AG04450 (cell line): ENCODE measurements around the gene C6orf62. TPM values are rescaled to one million over a fixed set of nuclear protein-coding genes. Genes with fewer than 3 reads are reported as not detected.
"Not testable (repeated sequence)": the region's sequence is repeated elsewhere in the genome, so short reads cannot be mapped to it uniquely, and the experiment has no call there.

ENCODE experiments used
- CTCF ChIA-PET: fragments of 300-600, 350-600 bp; formaldehyde crosslinking; extraction: SDS; loops from one replicate; lab custom pipeline; 2022; ENCODE audit warnings: antibody characterized with exemption, inconsistent platforms; lab: Charles Lee
- POLR2A ChIA-PET: fragments of 350-600 bp; formaldehyde crosslinking; extraction: SDS; loops from one replicate; lab custom pipeline; 2021; ENCODE audit warnings: antibody characterized with exemption, inconsistent platforms; lab: Yijun Ruan, JAX
- DNase-seq: peaks from one replicate; pipeline ENCODE4 v3.0.0-alpha.2; 2011; ENCODE audit warnings: low read depth, low spot score
- H3K27ac ChIP-seq: one replicate; pipeline ENCODE4 v1.5.1; 2012; ENCODE audit warnings: low read depth, low read length, control low read depth
- H3K27me3 ChIP-seq: one replicate; pipeline ENCODE4 v1.6.0; 2012; ENCODE audit warnings: low read length; ENCODE audit not compliant: control insufficient read depth, insufficient read depth
- H3K4me3 ChIP-seq: 2 replicates; pipeline ENCODE4 v1.5.1; 2011; ENCODE audit warnings: mild to moderate bottlenecking, low read depth, low read length, control low read depth
- H3K9me3 ChIP-seq: 2 replicates; pipeline ENCODE4 v1.5.1; 2012; ENCODE audit warnings: low read length; ENCODE audit not compliant: control insufficient read depth, insufficient read depth
- CTCF ChIP-seq: IDR thresholded peaks from 2 replicates; pipeline ENCODE4 v1.5.1; 2011; ENCODE audit warnings: low read depth, low read length, control low read depth, inconsistent platforms
- polyA minus RNA-seq: library from RNA; depleted of rRNA, polyadenylated mRNA; stranded (reverse); fragments of >200 nt; gene quantifications from 2 replicates; pipeline ENCODE4 v1.2.3, GENCODE V29; 2011; rRNA and poly(A)+ RNA removed
- polyA plus RNA-seq: library from polyadenylated mRNA; depleted of rRNA; stranded (reverse); fragments of >200 nt; gene quantifications from 2 replicates; pipeline ENCODE4 v1.2.3, GENCODE V29; 2011; rRNA removed

Gene C6orf62
- polyA plus RNA-seq (76.4 and 111 TPM in 2 replicates), polyA minus RNA-seq (71.2 and 96.7 TPM in 2 replicates)

DNA sequence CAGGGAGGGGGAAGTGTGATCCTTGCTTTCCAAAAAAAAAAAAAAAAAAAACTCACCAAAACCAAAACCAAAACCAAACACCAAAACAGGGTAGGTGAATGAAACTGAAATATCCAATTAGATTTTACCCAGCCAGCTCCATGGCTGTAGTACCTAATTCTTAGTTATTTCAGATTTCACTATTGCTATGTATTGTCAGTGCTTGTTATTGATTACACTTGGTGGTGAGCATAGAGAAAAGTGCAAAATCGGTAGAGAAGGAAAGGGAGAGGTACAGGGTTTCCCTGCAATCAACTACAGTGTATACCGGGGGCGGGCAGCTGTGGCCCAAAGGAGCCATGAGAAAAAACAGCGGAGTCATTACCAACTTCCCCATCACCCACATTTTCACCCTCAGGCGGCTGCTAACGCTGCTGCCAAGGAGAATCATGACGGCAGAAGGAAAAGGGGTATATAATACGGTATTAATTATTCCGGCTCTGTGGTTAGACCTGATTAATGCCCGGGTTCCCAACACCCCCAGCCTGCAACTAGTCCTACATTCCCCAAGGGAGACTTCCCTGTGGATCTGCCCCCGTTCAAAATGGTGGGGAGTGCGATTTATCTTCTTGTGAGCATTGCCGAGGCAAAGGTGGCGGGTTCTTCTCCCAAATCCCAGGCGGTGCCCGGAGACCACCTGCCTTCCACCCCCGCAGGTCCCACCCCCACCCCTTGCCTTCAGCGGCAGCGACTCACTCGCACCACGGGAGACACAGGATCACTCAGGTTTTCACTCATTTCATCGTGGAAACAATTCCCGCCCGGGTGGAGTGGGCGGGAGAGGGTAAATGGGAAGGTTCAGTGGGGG is at the start of gene C6orf62:
TSS of gene C6orf62 (minus strand) at position 30 of the 847 bp plus-strand sequence. CDS start 486 bp downstream, outside the sequence.
- H3K4me3 ChIP-seq, result peak within 1 kb of the TSS; percentile 89
- CTCF ChIA-PET, result interaction anchor here (0.6 kb wide), 2 partner anchors 39 to 271 kb away, joined by 3 to 4 read pairs; no protein-coding TSS in a partner anchor
- DNase-seq, result no peak
- POLR2A ChIA-PET, result interaction anchor here (0.5 to 1.5 kb wide), 4 partner anchors 8 to 85 kb away, joined by 3 to 7 read pairs (median 3); partner anchors contain the start of gene KIAA0319
- no peak for TF ChIP-seq CTCF
- no peaks in the 10 kb centered on the region for H3K27me3 ChIP-seq
- H3K27ac ChIP-seq, result peak within 1 kb of the TSS; percentile 99
- H3K9me3 ChIP-seq, result no peaks in the 10 kb centered on the region; the same call in 1 of the 2 replicates

DNA sequence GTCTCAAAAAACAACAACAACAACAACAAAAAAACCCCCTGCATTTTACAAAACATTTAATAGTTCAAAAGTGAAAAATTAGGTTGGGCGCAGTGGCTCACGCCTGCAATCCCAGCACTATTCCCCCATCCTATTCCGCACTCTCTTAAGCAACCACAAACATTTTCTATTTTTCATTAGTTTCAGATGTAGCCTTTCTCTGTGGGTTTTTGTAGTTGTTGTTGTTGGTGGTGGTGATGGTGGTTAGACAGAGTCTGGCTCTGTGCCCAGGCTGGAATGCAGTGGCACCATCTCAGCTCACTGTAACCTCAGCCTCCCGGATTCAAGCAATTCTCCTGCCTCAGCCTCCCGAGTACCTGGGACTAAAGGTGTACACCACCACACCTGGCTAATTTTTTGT is 49.4 kb upstream of the C6orf62 start:
- Histone ChIP-seq H3K4me3 (no peak overlapping the region), H3K27ac (no peak overlapping the region), H3K9me3 (no peaks in the 10 kb centered on the region), H3K27me3 (no peaks in the 10 kb centered on the region)
- ChIA-PET CTCF (interaction anchor here (0.6 to 3.7 kb wide), 3 partner anchors 187 to 405 kb away, joined by 3 to 42 read pairs (median 4); no protein-coding TSS in a partner anchor), POLR2A (no interaction called here)
- DNase-seq, result no peak
- TF ChIP-seq CTCF, result no peak

DNA sequence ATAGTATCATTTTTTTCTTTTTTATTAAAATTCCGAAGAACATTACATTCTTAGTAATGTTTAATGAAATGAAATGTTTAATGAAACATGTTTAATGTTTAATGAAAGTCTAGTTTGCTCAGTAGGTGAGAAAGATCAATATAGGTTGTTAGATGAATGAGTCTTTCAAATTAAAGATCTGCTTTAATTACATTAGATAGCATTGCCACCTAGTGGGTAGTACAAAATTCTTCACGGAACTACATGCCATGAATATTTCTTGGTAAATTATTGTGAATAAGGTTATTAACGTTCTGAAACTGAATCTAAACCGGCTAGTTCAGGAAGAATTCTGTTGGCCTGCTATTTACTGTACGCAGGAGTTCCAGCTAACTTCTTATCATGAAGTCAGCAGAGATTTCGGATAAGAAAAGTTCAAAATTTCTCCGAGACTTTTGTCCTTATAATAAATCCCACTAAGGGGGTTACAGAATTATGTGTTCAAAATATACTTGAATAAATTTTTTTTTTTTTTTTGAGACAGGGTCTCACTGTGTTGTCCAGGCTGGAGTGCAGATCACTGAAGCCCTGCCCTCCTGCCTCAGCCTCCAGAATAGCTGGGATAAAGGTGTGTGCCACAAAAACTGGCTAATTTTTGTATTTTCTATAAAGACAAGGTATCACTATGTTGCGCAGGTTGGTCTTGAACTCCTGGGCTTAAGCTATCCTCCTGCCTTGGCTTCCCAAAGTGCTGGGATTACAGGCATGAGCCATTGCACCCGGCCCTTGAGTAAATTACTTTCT is 47.9 kb upstream of the C6orf62 start:
- no peaks in the 10 kb centered on the region for H3K27me3 ChIP-seq
- no peak overlapping the region for H3K4me3 ChIP-seq
- peak; percentile 51 for TF ChIP-seq CTCF
- no peak for DNase-seq
- no peak overlapping the region for H3K27ac ChIP-seq
- CTCF ChIA-PET, result interaction anchor here (0.6 to 3.7 kb wide), 15 partner anchors 11 to 304 kb away, joined by 3 to 42 read pairs (median 4); no protein-coding TSS in a partner anchor
- POLR2A ChIA-PET, result no interaction called here
- H3K9me3 ChIP-seq, result no peaks in the 10 kb centered on the region

GRCh38 chr6:24765968-24766367 is 47.0 kb upstream of the C6orf62 start:
- CTCF ChIA-PET, result interaction anchor here (0.7 to 3.7 kb wide), 4 partner anchors 182 to 239 kb away, joined by 3 to 42 read pairs (median 4); no protein-coding TSS in a partner anchor
- DNase-seq, H3K9me3 ChIP-seq, H3K4me3 ChIP-seq, H3K27ac ChIP-seq, H3K27me3 ChIP-seq, POLR2A ChIA-PET: not testable (repeated sequence)

DNA sequence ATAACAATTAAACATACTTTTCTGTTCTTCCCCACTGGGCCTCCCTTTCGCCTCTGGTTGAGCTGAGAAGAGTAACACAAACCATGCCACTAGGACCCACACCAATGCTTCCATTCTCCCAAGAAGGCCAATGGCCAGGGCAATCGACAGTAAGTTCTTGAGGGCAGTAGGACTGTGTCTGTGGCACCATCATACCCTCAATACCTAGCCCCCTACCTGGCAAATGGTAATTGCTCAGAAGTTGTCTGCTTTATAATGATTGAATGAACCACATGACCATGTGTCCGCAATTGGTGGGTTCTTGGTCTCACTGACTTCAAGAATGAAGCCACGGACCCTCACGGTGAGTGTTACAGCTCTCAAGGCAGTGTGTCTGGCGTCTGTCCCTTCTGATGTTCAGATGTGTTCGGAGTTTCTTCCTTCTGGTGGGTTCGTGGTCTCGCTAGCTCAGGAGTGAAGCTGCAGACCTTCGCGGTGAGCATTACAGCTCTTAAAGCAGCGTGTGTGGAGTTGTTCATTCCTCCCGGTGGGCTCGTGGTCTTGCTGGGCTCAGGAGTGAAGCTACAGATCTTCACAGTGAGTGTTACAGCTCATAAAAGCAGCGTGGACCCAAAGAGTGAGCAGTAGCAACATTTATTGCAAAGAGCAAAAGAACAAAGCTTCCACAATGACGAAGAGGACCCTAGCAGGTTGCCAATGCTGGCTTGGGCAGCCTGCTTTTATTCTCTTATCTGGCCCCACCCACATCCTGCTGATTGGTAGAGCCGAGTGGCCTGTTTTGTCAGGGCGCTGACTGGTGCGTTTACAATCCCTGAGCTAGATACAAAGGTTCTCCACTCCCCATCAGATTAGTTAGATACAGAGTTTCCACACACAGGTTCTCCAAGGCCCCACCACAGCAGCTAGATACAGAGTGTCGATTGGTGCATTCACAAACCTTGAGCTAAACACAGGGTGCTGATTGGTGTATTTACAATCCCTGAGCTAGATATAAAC is 46.2 kb upstream of the C6orf62 start:
- H3K27ac ChIP-seq, DNase-seq, H3K27me3 ChIP-seq, H3K9me3 ChIP-seq, POLR2A ChIA-PET, H3K4me3 ChIP-seq: not testable (repeated sequence)
- CTCF ChIA-PET, result interaction anchor here (1.1 to 3.7 kb wide), 2 partner anchors 181 to 184 kb away, joined by 3 to 42 read pairs; no protein-coding TSS in a partner anchor
